ENCODE data around the gene SUPT5H.

DNA sequence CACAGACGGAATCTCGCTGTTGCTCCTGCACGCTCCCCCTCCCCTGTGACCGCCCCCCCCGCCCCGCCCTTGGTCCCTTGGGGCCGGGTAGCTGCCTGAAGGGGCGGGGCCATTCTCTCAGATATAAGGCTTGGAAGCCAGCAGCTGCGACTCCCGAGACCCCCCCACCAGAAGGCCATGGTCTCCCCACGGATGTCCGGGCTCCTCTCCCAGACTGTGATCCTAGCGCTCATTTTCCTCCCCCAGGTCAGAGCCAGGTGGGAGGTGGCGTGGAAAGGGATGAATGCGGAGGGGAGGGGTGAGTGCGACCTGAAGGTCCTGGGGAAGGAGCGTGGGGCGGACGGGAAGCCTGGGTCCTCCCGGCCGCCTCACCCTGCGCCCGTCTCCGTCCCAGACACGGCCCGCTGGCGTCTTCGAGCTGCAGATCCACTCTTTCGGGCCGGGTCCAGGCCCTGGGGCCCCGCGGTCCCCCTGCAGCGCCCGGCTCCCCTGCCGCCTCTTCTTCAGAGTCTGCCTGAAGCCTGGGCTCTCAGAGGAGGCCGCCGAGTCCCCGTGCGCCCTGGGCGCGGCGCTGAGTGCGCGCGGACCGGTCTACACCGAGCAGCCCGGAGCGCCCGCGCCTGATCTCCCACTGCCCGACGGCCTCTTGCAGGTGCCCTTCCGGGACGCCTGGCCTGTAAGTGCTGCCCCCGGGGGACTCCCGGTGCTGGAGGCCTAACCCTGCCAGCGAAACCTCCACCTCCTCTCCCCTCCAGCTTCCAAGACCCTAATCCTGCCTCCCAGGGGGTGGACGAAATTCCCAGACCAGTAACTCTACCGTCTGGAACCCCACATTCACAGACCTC is 53.6 kb downstream of the SUPT5H start, which contains the start of gene DLL3:
- TF ChIP-seq, protein P1, sequence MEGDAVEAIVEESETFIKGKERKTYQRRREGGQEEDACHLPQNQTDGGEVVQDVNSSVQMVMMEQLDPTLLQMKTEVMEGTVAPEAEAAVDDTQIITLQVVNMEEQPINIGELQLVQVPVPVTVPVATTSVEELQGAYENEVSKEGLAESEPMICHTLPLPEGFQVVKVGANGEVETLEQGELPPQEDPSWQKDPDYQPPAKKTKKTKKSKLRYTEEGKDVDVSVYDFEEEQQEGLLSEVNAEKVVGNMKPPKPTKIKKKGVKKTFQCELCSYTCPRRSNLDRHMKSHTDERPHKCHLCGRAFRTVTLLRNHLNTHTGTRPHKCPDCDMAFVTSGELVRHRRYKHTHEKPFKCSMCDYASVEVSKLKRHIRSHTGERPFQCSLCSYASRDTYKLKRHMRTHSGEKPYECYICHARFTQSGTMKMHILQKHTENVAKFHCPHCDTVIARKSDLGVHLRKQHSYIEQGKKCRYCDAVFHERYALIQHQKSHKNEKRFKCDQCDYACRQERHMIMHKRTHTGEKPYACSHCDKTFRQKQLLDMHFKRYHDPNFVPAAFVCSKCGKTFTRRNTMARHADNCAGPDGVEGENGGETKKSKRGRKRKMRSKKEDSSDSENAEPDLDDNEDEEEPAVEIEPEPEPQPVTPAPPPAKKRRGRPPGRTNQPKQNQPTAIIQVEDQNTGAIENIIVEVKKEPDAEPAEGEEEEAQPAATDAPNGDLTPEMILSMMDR (IDR thresholded peaks at IDR 0.05; ENCODE audit: low read length) = no peak
- TF ChIP-seq EZH2phosphoT487 (IDR thresholded peaks at IDR 0.05; ENCODE audit: low read length) = no peak
- TF ChIP-seq EZH2 (optimal IDR thresholded peaks at IDR 0.05; ENCODE audit: low read depth, low read length) = no peak
